Measurements from ENCODE around the gene MEIKIN.

The MEIKIN gene

DNA sequence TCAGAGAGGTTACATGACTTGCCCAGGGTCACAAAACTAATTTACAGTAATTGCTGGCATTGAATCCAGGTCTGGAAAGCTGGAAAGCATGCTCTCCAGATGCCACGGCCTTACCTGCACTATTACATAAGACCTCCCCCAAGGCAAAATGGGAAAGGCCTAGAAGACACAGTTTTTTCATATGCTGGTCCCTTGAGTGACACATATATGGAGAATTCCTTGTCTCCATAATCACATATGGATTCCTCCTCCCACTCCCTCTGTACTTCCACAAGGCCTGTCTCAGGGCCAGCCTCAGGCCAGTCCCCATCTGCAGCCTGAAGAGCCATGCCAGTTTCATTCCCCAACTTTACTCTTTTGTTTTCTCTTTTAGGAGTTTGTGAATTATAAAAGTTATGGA is 28.6 kb upstream of the MEIKIN start:
- no peak for DNase-seq (ENCODE audit: low read depth in 3 of 3)

DNA sequence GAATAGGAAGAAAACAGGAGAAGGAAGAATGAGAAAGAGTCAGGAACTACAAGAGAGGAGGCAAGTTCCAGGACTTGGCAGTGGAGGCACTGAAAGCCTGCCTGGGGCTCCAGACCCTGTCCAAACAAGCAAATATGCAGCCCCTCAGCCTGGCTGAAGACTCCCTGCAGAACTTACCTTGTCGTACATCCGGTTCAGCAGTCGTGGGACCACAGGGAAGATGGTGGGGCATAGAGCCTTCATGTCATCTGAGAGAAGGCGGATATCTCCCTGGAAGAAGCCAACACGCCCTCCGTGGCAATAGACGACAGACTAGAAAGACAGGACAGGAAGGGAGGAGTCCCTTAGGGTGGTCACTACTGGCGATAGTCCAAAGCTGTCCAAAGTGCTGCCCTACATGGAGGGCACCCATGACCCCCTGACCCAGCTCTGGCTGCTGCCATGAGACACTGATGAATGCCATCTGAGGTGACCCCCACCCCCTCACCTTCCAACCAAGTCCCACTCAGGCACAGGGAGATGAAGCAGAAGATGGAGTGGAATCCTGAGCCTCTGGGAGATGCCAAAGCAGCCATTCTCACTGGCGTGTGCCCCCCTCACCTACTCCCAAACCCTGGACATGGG is 27.7 kb upstream of the MEIKIN start:
- DNase-seq (ENCODE audit: low read depth in 3 of 3) = no peak

DNA sequence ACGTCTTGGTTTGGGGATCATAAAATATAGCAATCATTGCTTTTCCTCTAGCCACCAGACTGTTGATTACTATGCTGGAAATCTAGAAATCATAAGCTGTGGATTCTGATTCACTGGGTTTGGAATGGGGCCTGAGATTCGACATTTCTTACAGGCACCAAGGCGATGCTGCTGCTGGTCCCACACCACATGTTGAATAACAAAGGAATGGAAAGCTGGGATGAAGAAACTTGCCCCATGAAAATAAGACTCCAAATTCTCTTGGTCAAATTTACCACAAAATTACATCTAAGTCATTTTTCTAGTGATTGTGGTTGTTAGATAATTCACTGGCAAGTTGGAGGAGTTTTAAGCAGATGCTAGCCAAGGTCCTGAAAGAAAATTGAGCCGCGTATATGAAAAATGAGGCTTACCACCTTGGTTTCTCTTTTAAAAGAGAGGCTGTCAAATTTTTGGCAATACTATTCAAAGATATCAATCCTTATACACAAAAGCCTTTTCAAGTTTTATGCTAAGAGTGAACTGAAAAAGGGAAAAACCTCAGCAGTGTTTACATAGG is 23.0 kb upstream of the MEIKIN start:
- DNase-seq (ENCODE audit: low read depth in 3 of 3) = no peak

DNA sequence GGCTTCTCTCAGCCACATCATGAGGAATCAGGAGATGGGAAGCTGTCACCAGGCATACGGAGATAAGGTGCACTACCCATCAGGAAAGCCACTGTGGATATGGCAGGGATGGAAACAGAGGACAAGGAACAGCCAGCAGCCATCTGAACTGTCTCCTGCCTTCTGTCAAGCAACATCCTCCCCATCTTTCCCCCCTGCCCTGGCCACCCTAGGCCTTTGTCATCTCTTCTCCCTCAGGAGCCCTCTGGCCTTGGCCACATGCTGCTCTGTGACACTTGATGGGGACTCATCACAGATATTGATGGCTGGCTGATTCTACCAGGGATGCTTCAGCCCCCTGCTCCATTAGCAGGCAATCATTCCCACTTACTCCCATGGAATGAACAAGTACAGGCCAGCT is 21.1 kb upstream of the MEIKIN start:
- no peak for DNase-seq (ENCODE audit: low read depth in 3 of 3)

DNA sequence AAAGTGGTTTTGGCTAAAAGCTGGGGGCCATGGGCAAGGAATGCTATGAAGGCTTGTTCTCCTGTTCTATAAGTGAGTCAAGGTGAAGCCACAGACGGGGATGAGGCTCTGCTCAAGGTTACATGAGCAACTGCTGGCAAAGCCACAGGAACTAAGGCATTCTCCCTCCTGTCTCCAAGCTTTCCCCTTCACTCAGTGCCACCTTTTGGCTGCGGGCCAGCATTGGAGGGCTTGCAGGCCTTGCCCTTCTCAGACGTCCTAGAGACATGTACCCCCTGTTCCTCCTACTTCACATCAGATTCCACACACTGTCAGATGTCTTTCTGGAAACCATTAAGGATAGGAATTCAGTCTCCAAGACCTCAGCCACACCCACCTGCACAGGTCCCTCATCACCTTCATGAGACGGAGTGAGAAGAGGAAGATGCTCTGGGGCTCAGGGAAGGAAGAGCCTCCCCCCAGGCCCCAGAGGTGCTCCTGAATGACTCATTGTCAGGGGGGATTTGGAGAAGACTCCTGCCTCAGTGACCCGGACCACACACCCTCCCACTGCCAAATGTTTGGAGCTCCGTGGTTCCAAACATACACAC is 20.5 kb upstream of the MEIKIN start:
- DNase-seq (ENCODE audit: low read depth in 3 of 3) = no peak

DNA sequence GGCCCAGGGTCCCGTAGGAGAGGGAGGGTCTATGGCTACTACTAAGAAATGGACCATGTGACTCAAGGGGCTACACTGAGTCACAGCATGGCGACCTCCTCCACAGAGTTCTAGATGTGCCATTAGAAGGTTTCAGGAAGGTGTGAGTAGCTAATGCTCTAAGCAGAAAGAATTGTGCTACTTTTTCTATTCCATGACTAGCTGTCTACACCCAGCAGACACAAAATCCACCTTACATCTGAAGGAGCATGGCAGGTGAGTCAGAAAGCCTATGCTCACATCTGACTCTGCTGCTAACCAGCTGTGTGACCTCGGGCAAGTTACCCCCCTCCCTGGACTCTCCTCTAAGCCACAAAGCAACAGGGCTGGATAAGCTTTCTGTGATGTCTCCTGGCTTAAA is 14.4 kb upstream of the MEIKIN start:
- no peak for DNase-seq (ENCODE audit: low read depth in 3 of 3)

DNA sequence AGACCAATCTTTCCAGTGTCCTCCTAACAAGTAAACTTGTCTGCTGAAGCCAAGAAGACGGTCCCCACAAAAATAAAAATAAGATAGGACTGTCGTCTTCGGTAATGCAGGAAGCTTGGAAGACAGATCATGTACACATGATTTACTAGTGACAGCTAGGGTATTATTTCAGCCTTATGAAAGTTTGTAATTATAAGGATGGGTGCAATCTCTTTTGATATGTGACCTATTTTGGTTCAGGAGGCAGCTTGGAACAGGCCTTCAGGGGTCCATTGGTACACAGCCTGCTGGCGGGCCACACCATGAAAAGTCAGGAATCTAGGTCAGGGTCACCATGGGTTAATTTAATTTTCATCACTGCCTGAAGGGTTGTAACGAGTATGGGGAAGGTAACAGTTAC is 13.7 kb upstream of the MEIKIN start:
- DNase-seq (ENCODE audit: low read depth in 3 of 3) = no peak

DNA sequence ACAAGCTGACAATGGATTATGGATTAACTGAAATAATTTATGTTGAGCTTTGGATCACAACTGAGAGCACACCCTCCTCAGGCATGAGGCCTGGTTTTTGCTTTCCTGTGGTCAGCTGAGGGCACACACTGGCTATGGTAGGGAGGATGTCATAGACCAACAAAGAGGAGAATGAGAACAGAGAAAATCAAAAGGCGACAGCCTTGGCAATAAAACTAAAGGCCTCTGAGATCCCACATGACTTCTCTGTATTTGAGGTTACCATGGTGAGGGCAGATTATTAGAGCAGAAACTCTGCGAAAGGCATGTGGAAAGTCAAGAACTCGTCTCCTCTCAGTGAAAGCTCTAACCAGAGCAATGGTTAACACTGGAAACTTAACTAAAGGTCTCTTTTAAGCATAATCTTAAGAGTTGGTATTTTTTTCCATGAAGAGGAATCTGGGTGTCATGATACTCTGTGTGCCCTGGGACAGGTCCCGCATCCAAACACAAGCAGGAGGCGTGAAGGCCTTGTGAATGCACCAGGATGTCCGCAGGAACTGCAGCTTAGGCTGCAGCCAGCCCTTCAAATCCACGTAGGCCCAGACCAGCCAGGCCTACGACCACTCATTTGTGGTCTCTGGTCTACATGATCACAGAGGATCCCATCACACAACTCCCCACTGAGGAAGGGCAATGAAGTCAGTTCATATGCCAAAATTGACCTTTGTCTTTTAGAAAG is 12.4 kb upstream of the MEIKIN start:
- no peak for DNase-seq (ENCODE audit: low read depth in 3 of 3)

DNA sequence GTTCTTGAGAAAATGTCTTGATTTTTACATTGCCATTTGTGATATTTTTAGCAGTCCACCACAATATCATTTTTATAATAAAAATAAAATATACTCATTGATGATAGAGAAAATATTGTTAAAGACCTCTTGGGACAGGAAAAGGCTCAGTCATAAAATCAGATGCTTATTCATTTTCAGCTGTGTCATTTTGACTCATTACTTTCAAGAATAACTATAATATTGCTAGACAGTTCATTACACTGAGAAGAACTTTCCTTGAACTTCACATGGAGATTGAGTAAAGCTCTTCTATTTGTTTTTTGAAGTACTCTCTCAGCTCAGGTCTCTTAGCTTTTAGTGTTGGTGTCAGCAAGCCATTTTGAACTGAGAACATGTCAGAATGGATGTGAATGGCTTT is 8.5 kb upstream of the MEIKIN start:
- no peak for DNase-seq (ENCODE audit: low read depth in 3 of 3)

DNA sequence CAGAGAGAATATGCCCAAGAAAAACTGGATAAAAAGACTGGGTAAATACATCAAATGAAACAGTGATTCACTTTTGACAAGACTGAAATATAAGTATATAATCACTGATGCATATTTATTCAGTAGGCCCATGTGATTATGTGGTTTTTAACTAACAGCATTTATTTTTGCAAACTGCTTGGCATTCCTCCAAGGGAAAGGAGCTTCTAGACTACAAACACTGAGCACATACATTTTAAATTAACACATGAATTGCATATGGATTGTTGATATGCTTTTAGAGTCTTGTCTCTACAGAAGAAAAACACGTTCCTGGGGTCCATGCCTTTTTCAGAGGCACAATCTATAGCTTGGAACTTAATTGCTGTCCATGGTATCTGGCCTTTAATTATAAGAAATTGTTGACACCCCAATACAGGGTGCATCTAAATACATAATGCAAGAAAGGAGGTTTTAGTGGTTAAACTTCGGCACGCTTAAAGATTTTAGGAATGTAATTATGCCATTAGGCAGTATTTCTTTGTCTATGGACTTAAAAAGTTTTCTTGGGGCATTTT is 6.9 kb upstream of the MEIKIN start:
- DNase-seq (ENCODE audit: low read depth in 3 of 3) = no peak

DNA sequence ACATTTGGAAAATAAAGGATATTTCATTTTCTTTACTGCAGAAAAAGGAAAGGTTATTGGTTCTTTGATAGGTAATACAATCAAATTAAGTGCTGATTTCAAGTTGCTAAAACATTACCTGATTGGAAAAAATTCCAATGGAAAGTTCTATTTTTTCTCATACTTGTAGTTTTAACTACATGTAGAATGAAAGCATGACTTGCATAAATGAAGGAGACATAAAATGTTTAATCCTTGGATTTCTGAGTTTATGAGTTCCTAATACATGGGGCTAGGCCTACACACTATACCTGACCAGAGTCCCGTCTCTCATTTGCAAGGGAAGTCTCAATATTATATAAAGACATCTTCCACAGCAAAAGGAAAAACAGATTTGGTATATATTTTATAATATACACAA is 5.2 kb upstream of the MEIKIN start:
- no peak for DNase-seq (ENCODE audit: low read depth in 3 of 3)

DNA sequence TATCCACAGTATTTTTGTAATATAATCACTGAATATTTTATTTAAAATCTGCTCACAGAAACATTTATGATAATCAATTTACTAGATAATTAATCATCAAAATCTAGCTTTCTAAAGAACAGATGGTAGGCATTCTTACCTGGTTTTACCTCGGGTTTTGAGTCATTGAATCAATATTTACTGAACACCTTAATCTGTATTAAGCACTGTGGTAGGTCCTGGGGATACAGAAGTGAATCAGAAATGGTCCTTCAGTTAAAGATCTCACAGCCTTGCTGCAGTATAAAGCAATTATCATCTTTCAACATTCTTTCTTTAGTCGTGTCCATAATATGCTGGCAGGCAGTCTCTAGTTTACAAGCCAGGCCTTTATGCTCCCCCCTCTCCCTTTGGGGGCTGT is 2.0 kb upstream of the MEIKIN start:
- no peak for DNase-seq (ENCODE audit: low read depth in 3 of 3)

DNA sequence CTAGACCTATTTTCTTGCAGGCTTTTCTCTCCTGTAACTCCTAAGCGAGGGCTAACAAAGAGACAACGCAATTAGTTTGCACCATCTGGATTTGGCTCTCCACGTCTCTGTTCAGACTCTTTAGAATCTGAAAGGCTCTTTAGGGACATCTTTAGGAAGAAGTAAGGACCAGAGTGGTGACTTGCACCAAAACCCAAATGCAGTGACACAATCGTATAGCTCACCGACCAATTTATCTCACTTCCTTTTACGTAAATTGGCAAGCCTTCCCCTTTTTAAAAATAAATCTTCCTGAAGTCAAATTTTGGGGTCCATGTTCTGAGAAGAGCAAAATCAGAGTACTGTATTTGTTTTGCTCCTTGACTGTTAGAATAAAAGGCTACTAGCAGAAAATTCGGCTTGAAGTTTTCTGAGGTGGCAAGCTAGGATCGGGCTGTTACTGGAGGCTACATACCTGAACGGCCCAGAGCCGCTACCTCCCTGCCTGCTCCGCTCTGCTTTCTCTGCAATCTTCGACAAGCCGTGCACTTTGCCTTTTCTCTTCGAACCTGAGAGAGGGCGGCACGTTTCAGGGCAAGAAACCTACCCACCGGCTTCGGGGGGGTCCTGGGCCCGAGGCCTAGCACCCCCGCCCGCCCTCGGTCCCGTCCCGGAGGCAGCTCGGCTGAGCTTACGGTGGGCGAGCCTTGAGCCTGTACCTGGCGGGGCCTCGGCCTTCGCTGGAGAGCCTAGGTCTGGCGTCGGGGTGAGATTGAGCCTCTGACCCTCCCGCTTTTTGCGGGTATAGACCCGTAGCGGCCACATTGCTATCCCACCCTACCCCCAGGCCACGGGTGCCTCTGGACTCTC is 537 bp downstream of the MEIKIN start:
- DNase-seq (ENCODE audit: low read depth in 3 of 3) = no peak

DNA sequence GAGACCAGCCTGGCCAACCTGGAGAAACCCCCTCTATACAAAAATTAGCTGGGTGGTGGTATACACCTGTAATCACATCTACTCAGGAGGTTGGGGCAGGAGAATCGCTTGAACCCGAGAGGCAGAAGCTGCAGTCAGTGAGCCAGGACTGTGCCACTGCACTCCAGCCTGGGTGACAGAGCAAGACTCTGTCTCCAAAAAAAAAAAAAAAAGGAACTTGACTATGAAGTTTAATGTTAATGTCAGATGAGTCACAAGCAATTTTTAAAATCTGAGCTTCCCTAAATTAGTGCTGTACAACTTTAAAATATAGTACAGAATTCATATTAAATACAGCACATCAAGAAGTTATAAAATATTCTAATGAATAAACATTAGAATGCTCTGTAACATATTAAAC is 1.5 kb downstream of the MEIKIN start:
- no peak for DNase-seq (ENCODE audit: low read depth in 3 of 3)

DNA sequence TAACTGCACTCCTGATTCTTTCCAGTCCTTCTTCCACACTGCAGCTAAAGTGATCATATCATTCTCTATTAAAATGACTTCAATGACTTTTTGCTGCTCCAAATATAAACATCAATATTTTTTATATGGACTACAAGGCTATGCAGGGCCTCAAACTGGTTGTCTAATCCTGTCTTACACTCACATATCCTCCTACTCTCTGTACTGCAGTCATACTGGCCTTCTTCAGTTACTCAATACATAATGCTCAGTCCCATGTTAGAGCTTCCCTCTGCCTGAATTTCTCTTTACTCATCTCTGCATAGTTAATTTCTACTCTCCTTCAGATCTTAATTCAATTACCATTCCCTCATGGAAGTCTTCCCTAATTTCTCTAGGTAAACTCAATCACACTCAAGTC is 3.4 kb downstream of the MEIKIN start:
- no peak for DNase-seq (ENCODE audit: low read depth in 3 of 3)

DNA sequence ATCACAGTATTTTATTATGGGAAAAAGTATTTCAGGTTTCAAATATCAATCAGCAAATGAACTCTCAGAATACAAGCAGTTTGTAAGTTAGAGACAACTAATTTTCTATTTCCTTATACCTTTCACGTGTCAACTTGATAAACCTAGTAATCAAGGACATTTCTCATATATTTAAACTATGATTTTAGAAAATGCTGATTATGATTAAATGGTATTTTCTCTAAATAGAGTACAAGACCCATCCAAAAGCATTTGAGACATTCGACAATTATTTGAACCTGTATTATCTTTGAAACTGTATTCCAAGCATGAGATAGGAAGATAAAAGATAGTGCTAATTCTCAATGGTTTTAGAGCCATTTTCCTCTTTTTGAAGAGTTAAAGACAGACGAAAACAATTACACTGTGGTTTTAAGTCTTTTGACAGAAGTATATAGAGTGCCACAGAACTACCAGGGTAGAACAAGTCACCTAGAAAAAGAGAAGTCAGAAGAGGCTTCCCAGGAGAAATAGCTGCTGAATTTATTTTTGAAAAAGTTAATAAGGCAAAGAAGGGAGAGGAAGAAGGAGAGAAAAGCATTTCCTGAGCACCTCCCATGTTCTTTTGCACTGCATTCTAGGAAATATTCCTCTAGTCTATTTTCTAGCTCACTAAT is 5.6 kb downstream of the MEIKIN start:
- DNase-seq (ENCODE audit: low read depth in 3 of 3) = no peak

DNA sequence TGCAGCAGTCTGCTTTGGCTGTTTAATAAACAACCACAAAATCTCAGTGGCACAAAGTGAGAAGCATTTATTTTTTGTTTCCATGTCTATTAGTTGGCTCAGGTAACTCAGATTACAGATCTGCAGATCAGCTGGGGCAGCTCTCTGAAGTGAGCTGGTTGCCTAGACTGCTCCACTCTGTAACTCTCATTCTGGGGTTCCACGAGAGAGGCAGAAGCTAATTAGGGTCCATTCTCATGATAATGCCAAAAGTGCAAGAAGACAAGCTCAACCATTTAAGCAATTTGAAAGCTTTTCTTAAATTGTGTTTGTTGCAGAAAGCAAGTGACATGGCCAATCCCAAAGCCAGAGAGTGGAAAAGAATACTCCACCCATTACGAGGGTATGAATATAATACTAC is 13.2 kb downstream of the MEIKIN start:
- DNase-seq (ENCODE audit: low read depth in 3 of 3) = no peak

DNA sequence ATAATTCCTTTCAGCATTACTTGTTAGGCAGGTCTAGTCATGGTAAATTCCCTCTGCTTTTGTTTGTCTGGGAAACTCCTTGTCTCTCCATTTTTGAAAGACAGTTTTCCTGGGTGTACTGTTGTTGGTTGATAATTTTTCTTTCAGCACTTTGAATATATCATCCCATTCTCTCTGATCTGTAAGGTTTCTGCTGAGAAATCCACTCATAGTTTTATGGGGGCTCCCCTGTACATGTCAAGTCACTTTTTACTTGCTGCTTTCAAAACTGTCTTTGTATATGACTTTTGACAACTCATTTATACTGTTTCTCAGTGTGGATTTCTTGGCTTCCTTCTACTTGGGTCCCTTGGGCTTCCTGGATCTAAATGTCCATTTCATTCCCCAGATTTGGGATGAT is 16.5 kb downstream of the MEIKIN start:
- DNase-seq (ENCODE audit: low read depth in 3 of 3) = no peak

DNA sequence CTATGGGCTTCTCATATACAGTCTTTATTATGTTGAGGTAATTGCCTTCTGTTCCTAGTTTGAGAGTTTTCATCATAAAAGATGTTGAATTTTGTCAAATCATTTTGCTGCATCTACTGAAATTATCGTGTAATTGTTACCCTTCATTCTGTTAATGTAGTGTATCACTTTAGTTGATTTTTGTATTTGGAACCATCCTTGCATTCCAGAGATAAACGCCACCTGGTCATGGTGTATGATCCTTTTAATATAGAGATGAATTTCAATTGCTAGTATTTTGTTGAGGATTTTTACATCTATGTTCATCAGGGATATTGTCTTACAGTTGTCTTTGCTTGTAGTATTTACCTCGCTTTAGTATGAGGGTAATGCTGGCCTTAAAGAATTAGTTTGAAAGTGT is 19.3 kb downstream of the MEIKIN start:
- no peak for DNase-seq (ENCODE audit: low read depth in 3 of 3)

DNA sequence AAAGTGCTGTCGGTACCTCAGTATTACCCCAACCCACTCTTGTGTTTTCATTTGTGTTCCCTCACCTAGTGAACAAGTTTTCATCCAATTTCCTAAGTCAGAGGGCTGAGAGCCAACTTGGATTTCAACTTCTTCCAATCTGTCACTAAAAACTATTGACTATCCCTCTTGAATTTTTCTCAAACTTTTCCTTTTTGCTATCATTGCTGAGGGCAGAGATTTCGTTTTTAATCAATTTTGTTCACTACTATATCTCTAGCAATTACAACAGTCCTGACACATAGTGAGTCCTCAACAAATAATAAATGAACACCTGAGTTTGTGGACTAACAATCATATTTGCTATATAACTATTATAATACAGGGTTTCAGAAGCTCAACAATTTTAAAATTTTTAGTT is 29.0 kb downstream of the MEIKIN start:
- DNase-seq (ENCODE audit: low read depth in 3 of 3) = no peak

DNA sequence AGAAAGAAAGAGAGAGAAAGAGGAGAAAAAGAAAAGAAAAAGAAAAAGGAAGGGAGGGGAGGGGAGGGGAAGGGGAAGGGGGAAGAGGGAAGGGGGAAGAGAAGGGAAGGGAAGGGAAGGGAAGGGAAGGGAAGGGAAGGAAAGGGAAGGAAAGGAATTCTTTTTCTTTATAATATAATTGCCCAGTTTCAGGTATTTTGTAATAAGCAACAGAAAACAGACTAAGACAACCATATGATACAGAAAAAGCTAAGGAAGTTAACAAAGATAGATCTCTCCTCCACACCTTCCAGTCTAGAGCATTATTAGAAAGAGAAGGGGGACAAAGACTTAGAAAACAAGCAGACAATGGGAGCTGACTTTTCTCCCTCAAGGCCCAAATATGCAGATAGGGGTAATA is 31.0 kb downstream of the MEIKIN start:
- DNase-seq (ENCODE audit: low read depth in 3 of 3) = no peak
